ENCODE results near the gene MCRIP2. TPM values are rescaled to one million over a fixed set of nuclear protein-coding genes. Genes with fewer than 3 reads are reported as not detected.

Gene MCRIP2
- total RNA-seq, 1 donor, result 16.0 TPM

DNA sequence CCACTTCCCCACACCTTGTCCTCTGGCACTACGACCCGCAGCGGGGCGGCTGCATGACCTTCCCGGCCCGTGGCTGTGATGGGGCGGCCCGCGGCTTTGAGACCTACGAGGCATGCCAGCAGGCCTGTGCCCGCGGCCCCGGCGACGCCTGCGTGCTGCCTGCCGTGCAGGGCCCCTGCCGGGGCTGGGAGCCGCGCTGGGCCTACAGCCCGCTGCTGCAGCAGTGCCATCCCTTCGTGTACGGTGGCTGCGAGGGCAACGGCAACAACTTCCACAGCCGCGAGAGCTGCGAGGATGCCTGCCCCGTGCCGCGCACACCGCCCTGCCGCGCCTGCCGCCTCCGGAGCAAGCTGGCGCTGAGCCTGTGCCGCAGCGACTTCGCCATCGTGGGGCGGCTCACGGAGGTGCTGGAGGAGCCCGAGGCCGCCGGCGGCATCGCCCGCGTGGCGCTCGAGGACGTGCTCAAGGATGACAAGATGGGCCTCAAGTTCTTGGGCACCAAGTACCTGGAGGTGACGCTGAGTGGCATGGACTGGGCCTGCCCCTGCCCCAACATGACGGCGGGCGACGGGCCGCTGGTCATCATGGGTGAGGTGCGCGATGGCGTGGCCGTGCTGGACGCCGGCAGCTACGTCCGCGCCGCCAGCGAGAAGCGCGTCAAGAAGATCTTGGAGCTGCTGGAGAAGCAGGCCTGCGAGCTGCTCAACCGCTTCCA, 8.1 kb upstream of the MCRIP2 start:
- TF ChIP-seq, protein P1, sequence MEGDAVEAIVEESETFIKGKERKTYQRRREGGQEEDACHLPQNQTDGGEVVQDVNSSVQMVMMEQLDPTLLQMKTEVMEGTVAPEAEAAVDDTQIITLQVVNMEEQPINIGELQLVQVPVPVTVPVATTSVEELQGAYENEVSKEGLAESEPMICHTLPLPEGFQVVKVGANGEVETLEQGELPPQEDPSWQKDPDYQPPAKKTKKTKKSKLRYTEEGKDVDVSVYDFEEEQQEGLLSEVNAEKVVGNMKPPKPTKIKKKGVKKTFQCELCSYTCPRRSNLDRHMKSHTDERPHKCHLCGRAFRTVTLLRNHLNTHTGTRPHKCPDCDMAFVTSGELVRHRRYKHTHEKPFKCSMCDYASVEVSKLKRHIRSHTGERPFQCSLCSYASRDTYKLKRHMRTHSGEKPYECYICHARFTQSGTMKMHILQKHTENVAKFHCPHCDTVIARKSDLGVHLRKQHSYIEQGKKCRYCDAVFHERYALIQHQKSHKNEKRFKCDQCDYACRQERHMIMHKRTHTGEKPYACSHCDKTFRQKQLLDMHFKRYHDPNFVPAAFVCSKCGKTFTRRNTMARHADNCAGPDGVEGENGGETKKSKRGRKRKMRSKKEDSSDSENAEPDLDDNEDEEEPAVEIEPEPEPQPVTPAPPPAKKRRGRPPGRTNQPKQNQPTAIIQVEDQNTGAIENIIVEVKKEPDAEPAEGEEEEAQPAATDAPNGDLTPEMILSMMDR (IDR thresholded peaks at IDR 0.05; ENCODE audit: insufficient read depth, low read depth, low read length), result no peak
- no peak overlapping the region for H3K4me3 ChIP-seq (ENCODE audit: low read depth, low read length)
- no peak for DNase-seq (ENCODE audit: low read depth)

DNA sequence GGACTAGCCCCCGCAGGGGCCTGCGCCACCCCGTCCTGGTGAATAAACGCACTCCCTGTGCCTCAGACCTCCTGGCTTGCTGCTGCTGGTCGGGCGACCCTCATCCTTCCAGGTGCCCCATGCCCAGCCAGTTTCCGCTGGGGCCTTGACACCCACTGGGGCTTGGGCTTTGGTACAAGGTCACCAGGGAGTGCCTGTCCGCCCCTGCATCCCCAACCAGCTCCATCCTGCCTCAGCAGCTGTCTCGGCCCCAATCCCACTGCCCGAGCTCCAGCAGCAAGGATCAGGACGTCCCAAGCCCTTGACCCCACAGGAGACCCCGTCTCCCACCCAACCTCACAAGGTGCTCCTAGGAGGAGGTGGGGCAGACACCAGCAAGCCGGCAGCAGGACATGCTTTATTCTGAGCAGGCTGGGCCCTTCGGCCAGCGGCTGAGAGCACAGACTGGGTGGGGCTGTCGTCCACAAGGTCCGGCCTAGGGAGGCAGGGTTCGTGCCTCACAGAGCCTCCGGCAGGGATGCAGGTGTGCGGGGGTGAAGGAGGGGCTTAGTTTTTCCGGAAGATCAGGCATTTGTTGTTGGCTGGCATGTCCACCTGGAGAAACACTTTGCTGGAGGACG, 7.5 kb upstream of the MCRIP2 start:
- H3K4me3 ChIP-seq (ENCODE audit: low read depth, low read length), result no peak overlapping the region
- TF ChIP-seq, protein P1 (IDR thresholded peaks at IDR 0.05; ENCODE audit: insufficient read depth, low read depth, low read length), result no peak
- no peak for DNase-seq (ENCODE audit: low read depth)

DNA sequence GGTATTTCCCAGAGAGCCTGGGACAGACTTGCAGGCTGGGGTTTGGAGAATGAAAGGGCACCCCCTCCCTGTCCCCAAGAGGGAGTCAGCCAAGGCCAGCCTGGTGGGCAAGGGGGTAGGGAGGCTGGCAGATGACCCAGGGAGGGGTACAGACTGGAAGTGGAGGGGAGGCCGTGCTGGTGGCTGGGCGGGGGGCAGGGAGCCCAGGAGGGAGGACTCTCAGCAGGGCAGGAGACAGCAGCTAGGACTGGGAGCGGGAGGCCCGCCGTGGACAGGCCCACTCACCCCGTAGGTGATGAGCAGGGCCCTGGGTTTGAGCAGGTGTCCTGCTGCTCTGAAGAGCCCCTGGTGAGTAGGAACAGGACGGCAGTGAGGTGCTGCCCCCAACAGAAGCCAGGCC, 6.6 kb upstream of the MCRIP2 start:
- H3K4me3 ChIP-seq (ENCODE audit: low read depth, low read length), result peak overlapping the region; percentile 87
- TF ChIP-seq, protein P1 (IDR thresholded peaks at IDR 0.05; ENCODE audit: insufficient read depth, low read depth, low read length), result no peak
- no peak for DNase-seq (ENCODE audit: low read depth)

DNA sequence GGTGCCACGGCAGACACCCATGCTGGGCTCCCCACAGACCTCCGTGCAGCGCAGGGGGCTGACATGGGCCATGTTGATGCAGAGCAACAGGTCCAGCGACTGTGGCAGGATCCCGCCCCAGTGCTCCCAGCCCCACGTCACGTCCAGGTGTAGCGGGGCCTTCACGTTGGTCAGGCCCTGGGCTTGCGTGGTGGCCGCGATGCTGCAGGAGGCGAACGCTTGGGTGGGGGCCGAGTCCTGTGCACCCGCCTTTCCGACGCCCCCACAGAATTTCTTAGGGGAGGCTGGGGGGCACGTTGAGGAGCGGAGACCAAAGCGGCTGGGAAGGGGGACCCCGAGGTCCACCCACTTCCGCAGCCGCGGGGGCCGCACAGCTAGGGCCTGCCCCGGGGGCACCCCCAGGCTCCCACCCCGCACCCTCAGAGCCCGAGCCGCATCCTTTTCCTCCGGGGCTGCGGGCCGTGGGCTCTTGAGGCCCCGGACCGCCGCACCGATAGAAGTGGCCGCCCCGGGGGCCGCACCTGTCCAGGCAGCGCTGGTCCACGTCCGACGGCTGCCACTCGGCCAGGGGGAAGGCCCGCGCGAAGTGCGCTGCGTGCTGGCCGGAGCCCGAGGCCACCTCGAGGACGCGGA, 5.9 kb upstream of the MCRIP2 start:
- H3K4me3 ChIP-seq (ENCODE audit: low read depth, low read length), result peak overlapping the region; percentile 87
- TF ChIP-seq, protein P1 (IDR thresholded peaks at IDR 0.05; ENCODE audit: insufficient read depth, low read depth, low read length), result no peak
- DNase-seq (ENCODE audit: low read depth), result no peak

DNA sequence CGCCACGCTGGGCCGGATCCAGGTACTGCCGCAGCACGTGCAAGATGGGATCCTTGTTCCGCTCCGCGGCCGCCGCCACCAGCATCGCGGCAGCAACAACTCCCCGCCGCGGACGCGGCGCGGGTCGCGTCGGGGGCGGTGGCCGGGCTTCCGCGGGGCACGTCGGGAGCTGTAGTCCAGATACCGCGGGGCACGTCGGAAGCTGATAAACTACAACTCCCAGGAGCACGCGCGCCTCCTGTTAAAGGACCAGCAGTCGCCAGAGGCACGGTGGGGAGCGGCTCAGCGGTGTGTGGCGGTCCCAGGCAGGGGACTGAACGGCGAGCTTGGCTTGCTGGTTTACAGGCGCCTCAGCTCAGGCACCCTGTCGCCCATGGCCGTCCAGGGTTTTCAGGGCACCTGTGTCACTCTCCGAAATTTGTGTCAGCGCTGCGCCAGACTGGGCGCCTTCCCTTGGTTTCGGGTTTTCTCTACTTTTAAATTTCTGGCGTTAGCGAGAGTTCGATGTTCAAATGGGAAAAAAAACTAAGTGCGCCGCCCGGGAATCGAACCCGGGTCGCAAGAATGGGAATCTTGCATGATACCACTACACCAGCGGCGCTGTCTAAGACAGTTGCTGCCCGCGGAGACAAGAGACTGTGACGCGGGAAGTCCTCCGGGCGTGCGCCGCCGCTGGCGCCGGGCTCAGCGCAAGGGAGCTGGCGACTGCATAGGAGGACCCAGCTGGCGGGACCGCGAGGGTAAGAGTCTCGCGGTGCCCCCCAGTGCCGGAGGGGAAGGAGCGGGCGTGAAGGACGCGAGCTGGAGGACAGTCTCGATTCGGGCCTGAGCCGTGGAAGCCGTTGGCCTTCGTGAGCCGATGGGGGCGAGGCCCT, 5.2 kb upstream of the MCRIP2 start, which contains the start of gene METTL26:
TSS of gene METTL26 (minus strand) at position 100 of the 875 bp plus-strand sequence. CDS start at position 85, 15 bp downstream.
- TF ChIP-seq, protein P1 (IDR thresholded peaks at IDR 0.05; ENCODE audit: insufficient read depth, low read depth, low read length), result no peak
- DNase-seq (ENCODE audit: low read depth), result peak; percentile 94
- H3K4me3 ChIP-seq (ENCODE audit: low read depth, low read length), result peak within 1 kb of the TSS; percentile 87

Measured in fibroblast of villous mesenchyme (primary cell).